Measurements from ENCODE around the gene MAP3K10.
"Not testable (repeated sequence)": the region's sequence is repeated elsewhere in the genome, so short reads cannot be mapped to it uniquely, and the experiment has no call there.

Gene MAP3K10

GRCh38 chr19:40217027-40217810 is 26.0 kb downstream of the MAP3K10 start:
- no peak for DNase-seq (ENCODE audit: low read depth)

DNA sequence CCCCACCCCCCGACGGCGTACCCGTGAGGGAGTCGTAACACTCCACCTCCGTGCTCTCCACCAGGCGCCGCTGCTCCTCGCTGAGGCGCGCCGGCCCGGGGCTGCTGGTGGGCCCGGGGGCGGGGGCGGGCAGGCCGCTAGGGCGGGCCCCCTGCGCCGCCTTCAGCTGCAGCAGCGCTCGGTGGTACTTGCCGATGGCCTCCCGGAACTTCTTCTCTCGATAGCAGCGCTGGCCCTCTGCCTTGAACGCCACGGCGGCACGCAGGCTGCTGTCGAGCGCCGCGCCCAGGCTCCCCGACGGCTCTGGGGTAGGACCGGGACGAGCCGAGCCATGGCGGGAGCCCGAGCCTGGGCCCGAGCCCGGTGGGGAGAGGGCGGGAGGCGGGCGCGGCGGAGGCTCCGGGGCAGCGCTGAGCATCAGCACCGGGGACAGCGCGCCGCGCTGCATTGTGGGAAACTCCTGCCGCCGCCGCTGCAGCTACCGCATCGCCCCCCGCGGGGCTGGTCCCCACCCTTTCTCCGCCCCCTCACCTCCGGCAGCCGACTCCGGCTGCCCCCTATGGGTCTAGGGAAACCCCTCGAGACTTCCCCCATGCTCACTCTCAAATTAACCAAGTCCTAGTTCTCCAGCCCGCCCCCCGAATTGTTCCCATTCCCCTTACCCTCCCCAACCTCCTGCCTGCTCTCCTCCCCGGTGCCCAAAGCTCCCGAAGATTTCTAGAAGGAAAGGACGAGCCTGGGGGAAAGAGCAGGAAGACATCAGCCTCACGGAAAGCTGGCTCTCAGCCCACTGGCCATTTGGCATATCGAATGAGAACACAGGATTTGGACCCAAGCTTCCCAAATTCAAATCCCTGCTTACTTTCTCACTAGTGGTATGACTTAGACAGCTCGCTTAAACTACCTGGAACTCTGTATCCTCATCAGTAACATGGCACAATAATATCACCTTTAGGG is 27.0 kb downstream of the MAP3K10 start, which contains the start of gene TTC9B:
Gene TTC9B (minus strand): TSS at position 451 of the 957 bp plus-strand sequence. CDS start 3 bp downstream, at position 448.
- DNase-seq (ENCODE audit: low read depth) = no peak

GRCh38 chr19:40219029-40219428 is 27.8 kb downstream of the MAP3K10 start:
- not testable (repeated sequence) for DNase-seq (ENCODE audit: low read depth)

DNA sequence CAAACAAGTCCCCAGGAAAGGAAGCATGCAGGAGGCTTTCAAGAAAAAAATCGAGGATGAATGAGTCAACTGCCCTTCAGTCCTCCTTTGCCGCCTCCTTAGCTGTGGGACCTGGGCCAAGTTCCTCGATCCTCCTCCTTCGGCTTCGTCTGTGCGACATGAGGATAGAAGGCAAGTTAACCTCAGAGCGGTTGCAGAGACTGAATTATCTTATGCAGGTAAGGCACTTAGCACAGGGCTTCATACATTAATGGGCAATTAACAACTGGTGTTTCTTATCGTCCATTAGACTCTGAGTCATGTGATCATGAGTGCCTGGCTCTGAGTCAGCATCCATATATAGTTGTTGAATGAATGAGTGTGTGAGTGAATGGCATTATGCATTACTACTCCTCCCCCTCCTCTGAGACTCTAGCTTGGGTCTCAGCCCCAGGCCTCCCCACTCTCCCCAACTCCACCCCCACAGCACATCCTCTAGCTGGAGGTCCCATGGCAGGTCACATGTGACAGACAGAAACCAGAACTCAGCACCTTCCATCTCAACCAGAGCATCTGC is 28.6 kb downstream of the MAP3K10 start:
- DNase-seq (ENCODE audit: low read depth) = no peak

DNA sequence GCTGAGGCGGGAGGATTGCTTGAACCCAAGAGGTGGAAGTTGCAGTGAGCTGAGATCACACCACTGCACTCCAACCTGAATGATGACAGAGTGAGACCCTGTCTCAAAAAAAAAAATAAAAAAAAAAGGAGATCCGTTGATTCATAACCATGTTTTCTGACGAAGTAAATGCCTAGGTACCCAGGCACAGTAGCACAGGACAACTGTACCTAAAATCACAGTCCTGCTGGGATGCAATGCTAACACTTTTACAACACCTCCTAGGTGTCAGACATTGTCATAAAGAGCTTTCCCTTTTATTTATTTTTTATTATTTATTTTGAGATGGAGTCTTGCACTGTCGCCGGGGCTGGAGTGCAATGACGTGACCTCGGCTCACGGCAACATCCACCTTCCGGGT is 29.4 kb downstream of the MAP3K10 start:
- no peak for DNase-seq (ENCODE audit: low read depth)

DNA sequence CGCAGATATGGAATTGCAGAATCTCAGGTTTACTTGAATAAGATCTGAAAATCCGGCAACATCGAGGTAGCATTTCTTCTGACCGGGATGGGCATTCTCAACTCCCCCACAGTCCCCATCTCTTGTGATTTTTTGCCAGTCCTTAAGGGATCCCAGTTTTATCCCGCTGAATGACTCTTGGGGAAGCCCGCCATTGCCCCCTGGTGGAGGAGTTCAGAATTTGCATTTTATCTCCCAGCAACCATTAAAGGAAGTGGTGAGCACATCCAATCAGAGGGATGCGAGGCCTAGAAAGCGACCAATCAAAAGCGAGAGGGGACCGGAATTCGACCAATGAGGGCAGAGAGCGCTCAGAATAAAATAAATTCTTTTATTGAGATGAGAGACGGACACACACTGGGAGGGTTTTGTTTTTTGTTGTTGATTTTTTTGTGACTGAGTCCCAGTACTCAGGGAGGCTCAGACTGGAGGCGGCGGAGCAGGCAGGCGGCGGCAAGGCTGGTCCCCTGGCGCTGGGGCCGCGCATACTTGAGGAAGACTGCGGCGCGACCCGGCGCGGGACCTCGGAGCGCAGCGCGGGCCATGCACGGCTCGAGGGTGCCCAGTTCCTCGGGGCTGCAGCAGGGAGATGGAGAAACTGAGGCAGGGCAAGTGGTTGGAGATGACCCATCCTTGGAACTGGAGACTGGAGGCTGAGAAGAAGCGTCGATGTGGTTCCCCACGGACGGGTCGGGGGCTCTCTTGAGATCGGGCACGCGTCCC is 30.8 kb downstream of the MAP3K10 start:
- DNase-seq (ENCODE audit: low read depth) = peak; percentile 61

DNA sequence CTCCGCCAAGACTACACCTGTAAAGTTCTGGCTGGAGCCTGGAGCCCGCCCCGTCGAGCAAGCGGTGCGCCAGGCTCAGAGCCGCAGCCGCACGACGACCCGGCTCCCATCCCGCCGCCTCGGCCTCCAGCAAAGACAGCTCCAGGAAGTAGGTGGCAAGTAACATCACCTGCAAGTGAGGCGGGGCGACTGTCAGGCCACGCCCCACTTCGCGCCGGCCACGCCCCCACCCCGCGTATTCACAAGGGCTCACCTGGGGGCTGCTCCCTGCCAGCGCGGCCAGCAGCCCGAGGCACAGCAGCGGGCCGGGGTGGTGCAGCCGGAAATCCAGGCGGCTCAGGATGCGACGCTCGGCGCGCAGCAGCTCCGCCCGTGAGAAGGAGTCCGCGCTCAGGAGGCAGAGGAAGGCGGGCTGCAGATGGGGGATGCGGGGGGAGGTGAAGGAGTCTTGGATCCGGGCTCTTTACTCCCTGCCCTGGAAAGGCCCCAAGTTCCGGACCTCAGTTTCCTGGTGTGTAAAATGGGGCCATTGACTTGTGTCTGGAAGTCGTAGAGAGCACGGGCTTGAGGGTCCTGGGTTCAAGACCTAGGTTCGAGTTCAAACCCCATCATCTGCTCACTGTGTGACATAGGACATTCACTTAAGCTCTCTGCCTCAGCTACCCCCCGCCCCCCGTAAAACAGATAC is 32.1 kb downstream of the MAP3K10 start:
- DNase-seq (ENCODE audit: low read depth) = peak; percentile 24

GRCh38 chr19:40224342-40225150 is 33.3 kb downstream of the MAP3K10 start:
- DNase-seq (ENCODE audit: low read depth) = no peak

DNA sequence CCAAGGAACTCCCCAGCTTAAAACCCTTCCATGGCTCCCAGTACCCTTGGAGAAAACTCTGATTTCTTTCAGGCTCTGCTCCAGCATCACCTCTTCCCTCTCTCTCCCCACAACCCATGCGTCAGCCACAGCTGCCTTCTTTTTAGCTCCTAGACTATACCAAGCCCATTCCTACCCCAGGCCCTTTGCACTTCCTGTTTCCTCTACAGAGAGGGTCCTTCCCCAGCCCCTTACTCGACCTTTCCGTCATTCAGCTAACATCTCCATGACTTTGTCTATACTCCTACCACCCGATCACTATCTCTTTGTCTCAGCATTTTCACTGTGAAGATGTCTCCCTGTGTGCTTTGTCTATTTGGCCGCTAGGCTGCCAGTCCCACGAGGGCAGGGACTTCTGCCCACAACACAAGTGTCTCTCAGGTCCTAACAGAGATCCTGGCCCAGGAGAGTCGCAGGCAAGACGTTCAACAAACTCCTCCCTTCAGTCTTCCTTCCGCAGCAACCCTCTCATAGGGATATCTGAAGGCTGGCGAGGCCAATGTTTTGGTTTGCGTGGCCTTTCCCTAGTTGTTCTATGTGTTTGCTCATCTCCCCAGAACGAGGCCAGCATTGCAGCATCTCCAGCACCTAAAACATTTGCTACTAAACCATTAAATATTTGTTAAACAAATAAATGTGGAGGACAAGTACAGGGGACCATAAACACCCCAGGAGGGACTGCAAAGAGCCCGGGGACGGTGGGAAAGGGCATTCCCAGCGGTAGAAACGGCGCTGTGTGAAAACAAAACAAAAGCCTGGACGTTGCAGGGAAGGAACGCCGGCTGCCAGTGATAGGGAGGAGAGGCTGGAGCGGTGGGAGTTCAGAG is 34.4 kb downstream of the MAP3K10 start:
- DNase-seq (ENCODE audit: low read depth) = no peak

- no peak for DNase-seq (ENCODE audit: low read depth)
Measured at GRCh38 chr19:40228346-40228745, 37.1 kb downstream of the MAP3K10 start.

DNA sequence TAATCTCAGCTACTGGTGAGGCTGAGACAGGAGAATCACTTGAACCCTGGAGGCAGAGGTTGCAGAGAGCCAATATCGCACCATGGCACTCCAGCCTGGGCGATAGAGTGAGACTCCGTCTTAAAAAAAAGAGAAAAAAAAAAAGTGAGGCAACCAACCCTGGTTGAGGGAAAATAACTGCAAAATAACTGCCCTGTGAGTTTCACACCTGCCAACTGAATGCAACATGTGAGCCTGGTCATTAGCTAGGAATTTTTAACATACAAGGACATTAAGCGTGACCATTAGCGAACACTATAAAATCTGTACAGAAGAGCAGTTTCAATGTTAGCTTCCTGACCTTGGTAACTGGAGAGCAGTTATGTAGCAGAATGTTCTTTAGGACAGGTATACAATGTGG is 37.6 kb downstream of the MAP3K10 start:
- no peak for DNase-seq (ENCODE audit: low read depth)

- no peak for DNase-seq (ENCODE audit: low read depth)
Measured at GRCh38 chr19:40229484-40229883, 38.3 kb downstream of the MAP3K10 start.

DNA sequence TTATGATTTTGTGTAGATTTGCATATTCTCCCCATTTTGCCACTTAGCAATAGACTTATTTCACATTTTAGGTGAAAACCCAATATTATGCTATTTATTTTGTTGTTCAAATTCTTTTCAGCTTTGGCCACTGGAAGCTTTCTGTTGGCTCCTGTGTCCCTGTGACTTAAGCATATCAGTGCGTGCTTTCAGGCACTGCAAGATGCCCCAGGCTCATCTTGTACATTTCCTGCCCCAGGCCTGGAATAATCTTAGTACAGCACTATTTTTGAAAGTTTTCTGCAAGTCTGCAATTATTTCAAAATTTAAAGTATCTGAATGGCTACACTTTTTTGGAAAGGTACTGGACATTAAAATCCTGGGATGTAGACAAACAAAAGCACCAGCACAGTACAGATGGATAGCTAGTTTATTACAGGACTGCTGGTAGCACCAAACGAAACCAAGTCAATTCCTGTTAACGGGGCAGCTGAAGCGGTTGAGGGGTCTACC is 38.7 kb downstream of the MAP3K10 start:
- no peak for DNase-seq (ENCODE audit: low read depth)

DNA sequence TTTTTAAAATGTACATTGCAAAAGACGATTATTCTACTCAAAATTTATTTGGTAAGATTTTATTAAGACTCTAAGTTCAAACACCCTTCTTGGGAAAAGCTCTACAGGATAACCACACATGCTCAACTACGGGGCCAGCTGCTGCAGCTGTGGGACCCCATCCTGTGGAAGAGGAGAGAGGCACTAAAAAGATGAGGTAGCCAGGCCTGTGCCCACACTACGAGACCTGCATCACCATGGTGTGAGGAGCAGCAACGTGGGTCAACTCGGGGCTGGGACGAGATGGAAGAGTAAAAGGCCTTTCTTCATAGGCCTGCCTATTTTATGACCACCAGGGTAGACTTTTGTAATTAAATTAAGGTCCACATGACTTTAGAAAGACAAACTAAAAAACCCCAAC is 39.8 kb downstream of the MAP3K10 start:
- DNase-seq (ENCODE audit: low read depth) = no peak

GRCh38 chr19:40231544-40232424 is 40.6 kb downstream of the MAP3K10 start:
- DNase-seq (ENCODE audit: low read depth) = no peak

DNA sequence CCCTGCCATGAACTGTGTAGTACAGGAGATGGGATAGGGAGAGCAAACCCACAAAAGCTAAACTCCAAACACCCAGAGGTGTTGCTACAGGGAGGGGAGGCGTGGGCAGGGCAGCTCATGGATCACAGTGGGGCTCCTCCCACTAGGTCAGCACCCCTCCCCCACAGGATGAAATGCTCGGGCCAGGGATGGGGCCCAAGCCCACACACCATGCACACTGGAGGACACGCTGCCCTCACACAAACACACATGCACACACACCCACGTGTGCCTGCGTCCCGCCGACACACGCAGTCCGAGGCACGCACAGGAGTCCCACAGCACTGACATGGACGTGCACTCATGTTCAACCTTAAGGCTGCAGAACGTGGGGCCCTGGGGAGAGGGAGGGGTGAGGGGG is 41.3 kb downstream of the MAP3K10 start:
- DNase-seq (ENCODE audit: low read depth) = no peak

DNA sequence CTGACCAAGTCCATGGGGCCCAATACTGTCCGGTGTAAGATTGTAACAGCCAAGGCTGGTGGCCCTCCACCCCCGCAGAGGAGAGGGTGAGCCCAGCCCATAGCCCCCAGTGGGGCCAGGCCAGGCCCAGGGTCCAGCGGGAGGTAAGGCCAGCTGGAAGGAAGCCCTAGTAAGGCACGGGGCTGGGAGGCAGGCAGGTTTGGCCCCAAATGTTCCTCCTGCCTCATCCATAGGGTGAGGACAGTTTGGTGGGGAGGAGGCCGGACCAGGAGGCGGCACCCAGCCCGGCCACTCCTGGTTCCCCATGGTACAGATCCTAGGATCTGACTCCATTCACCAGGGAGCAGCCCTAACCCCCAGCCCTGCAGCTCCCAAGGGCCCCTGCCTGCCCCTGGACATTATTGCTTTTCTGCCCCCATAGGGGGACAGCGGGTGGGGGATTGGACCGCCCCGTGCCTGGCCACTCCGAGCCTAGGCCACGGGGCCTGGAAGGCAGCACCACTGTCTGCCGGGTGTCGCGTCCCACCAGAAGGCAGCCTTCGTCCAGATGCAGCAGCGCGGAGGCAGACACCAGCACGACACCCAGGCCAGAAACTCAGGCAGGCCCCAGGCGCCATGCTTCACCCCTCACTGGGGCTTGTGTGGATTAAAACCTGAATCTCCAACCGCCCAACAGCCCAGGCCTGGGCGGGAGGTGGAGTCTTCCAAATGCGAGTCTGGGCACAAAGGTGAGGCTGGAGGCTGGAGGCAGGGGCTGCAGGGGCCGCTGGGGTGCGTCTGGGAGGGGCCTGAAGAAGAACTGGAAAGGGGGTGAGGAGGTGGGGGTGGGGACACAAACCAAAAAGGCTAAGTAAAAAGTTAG is 42.0 kb downstream of the MAP3K10 start:
- no peak for DNase-seq (ENCODE audit: low read depth)
